Stimulated activated CD4-positive, alpha-beta T cell treated with anti-CD3 and anti-CD28 coated beads, Interleukin-4, amount 100 ng/mL, for 4 hours (primary cell): ENCODE data around the gene FARSB.
"Not testable (repeated sequence)": the region's sequence is repeated elsewhere in the genome, so short reads cannot be mapped to it uniquely, and the experiment has no call there.

ENCODE experiments used
- DNase-seq, 2 experiments: peaks; one replicate each; pipeline ENCODE4 v3.0.0-alpha.2; 2020

FARSB gene

GRCh38 chr2:222655787-222656525, at the start of gene FARSB:
FARSB (minus strand) TSS chr2:222656092; CDS start chr2:222656073, 19 bp downstream.
- peak; percentile 91 to 93 for DNase-seq

- DNase-seq = no peak
These were observed 48.0 kb upstream of the FARSB start for GRCh38 chr2:222703886-222704285.

GRCh38 chr2:222703091-222703490, 47.2 kb upstream of the FARSB start:
- DNase-seq = no peak

GRCh38 chr2:222701721-222702131, 45.8 kb upstream of the FARSB start:
- no peak for DNase-seq

GRCh38 chr2:222701233-222701632, 45.3 kb upstream of the FARSB start:
- no peak for DNase-seq

GRCh38 chr2:222698276-222698675, 42.4 kb upstream of the FARSB start:
- no peak for DNase-seq

GRCh38 chr2:222693837-222694236, 37.9 kb upstream of the FARSB start:
- DNase-seq = no peak

GRCh38 chr2:222693413-222693812, 37.5 kb upstream of the FARSB start:
- not testable (repeated sequence) for DNase-seq

GRCh38 chr2:222690564-222691200, 34.8 kb upstream of the FARSB start:
- peak; percentile 53 to 66 for DNase-seq

- DNase-seq = no peak
These were observed 33.4 kb upstream of the FARSB start for GRCh38 chr2:222689322-222689721.

GRCh38 chr2:222688917-222689316, 33.0 kb upstream of the FARSB start:
- DNase-seq = no peak

- no peak for DNase-seq
These were observed 30.3 kb upstream of the FARSB start for GRCh38 chr2:222686086-222686750.

GRCh38 chr2:222683805-222684204, 27.9 kb upstream of the FARSB start:
- DNase-seq = no peak

GRCh38 chr2:222677981-222678380, 22.1 kb upstream of the FARSB start:
- DNase-seq = no peak

- DNase-seq = no peak
These were observed 18.0 kb upstream of the FARSB start for GRCh38 chr2:222673883-222674282.

- DNase-seq = no peak
These were observed 17.4 kb upstream of the FARSB start for GRCh38 chr2:222673273-222673672.

- no peak for DNase-seq
These were observed 16.1 kb upstream of the FARSB start for GRCh38 chr2:222672068-222672401.

- DNase-seq = no peak
These were observed 15.6 kb upstream of the FARSB start, which contains the start of gene MOGAT1 for GRCh38 chr2:222671259-222672067. MOGAT1 (plus strand) TSS chr2:222671658; CDS start chr2:222671786, 128 bp downstream.

GRCh38 chr2:222670191-222671038, 14.5 kb upstream of the FARSB start:
- no peak for DNase-seq

GRCh38 chr2:222669353-222669752, 13.5 kb upstream of the FARSB start:
- no peak for DNase-seq

GRCh38 chr2:222668494-222669154, 12.7 kb upstream of the FARSB start:
- DNase-seq = no peak

GRCh38 chr2:222663479-222663878, 7.6 kb upstream of the FARSB start:
- no peak for DNase-seq
